ENCODE data around the gene ZNF418. TPM values are rescaled to one million over a fixed set of nuclear protein-coding genes. Genes with fewer than 3 reads are reported as not detected.
A peak's percentile ranks its signal among the peaks of the same experiment; 100 is the strongest.

The ZNF418 gene
- total RNA-seq = 20.5 and 21.9 TPM in 2 replicates
- long read RNA-seq, partial matches to known transcripts = 5 of 20 reads
- long read RNA-seq, other reads (novel, unspliced or antisense) = 12 of 20 reads

- Mint-ChIP-seq H3K27ac (peak within 1 kb of the TSS; percentile 97), H3K27me3 (no peaks in the 10 kb centered on the region), H3K4me3 (ENCODE audit: low read depth) (peak within 1 kb of the TSS; percentile 97), H3K4me1 (ENCODE audit: low read depth) (peaks cover 6% of the 10 kb centered on the region), H3K9me3 (ENCODE audit: low read depth) (peaks cover 52% of the 10 kb centered on the region), H3K36me3 (ENCODE audit: insufficient read depth) (peaks cover 76% of the 10 kb centered on the region)
- DNase-seq (ENCODE audit: low spot score, unreplicated experiment) = peak; percentile 21
- TF ChIP-seq CTCF (IDR thresholded peaks at IDR 0.05; ENCODE audit: unreplicated experiment) = no peak
Observed at GRCh38 chr19:57934820-57935665, at the start of gene ZNF418. ZNF418 (minus strand) TSS chr19:57935402; CDS start chr19:57933822, 1,580 bp downstream.

- no peak for DNase-seq (ENCODE audit: low spot score, unreplicated experiment)
- H3K36me3 Mint-ChIP-seq (ENCODE audit: insufficient read depth) = peaks cover 96% of the 10 kb centered on the region
- H3K27ac Mint-ChIP-seq = peak overlapping the region; percentile 74
- TF ChIP-seq CTCF (IDR thresholded peaks at IDR 0.05; ENCODE audit: unreplicated experiment) = no peak
- H3K4me1 Mint-ChIP-seq (ENCODE audit: low read depth) = no peaks in the 10 kb centered on the region
- no peaks in the 10 kb centered on the region for H3K27me3 Mint-ChIP-seq
- H3K4me3 Mint-ChIP-seq (ENCODE audit: low read depth) = no peak overlapping the region
- H3K9me3 Mint-ChIP-seq (ENCODE audit: low read depth) = peaks cover 80% of the 10 kb centered on the region
Observed at GRCh38 chr19:57978586-57979289, 43.5 kb upstream of the ZNF418 start.

- TF ChIP-seq CTCF (IDR thresholded peaks at IDR 0.05; ENCODE audit: unreplicated experiment) = no peak
- Mint-ChIP-seq H3K36me3 (ENCODE audit: insufficient read depth) (peaks cover 77% of the 10 kb centered on the region), H3K4me1 (ENCODE audit: low read depth) (no peaks in the 10 kb centered on the region), H3K27me3 (no peaks in the 10 kb centered on the region), H3K9me3 (ENCODE audit: low read depth) (peaks cover 63% of the 10 kb centered on the region), H3K4me3 (ENCODE audit: low read depth) (no peak within 1 kb of the TSS), H3K27ac (peak within 1 kb of the TSS; percentile 76)
- no peak for DNase-seq (ENCODE audit: low spot score, unreplicated experiment)
Observed at GRCh38 chr19:57974434-57974833, 39.2 kb upstream of the ZNF418 start, which contains the start of gene C19orf18. C19orf18 (minus strand) TSS chr19:57974534; CDS start chr19:57974432, 102 bp downstream.

GRCh38 chr19:57964761-57965160 lies 29.6 kb upstream of the ZNF418 start:
- Mint-ChIP-seq H3K27me3 (no peaks in the 10 kb centered on the region), H3K4me3 (ENCODE audit: low read depth) (no peak overlapping the region), H3K4me1 (ENCODE audit: low read depth) (no peaks in the 10 kb centered on the region), H3K36me3 (ENCODE audit: insufficient read depth) (peaks cover 23% of the 10 kb centered on the region), H3K27ac (no peak overlapping the region), H3K9me3 (ENCODE audit: low read depth) (peaks cover 36% of the 10 kb centered on the region)
- DNase-seq (ENCODE audit: low spot score, unreplicated experiment) = no peak
- no peak for TF ChIP-seq CTCF (IDR thresholded peaks at IDR 0.05; ENCODE audit: unreplicated experiment)

GRCh38 chr19:57961785-57962184 lies 26.6 kb upstream of the ZNF418 start:
- DNase-seq (ENCODE audit: low spot score, unreplicated experiment) = no peak
- Mint-ChIP-seq H3K4me3 (ENCODE audit: low read depth) (no peak overlapping the region), H3K4me1 (ENCODE audit: low read depth) (no peaks in the 10 kb centered on the region), H3K9me3 (ENCODE audit: low read depth) (peaks cover 36% of the 10 kb centered on the region), H3K36me3 (ENCODE audit: insufficient read depth) (peaks cover 20% of the 10 kb centered on the region), H3K27ac (no peak overlapping the region), H3K27me3 (no peaks in the 10 kb centered on the region)
- no peak for TF ChIP-seq CTCF (IDR thresholded peaks at IDR 0.05; ENCODE audit: unreplicated experiment)
